ENCODE data around the gene BACH2. TPM values are rescaled to one million over a fixed set of nuclear protein-coding genes. Genes with fewer than 3 reads are reported as not detected.
"Not testable (repeated sequence)": the region's sequence is repeated elsewhere in the genome, so short reads cannot be mapped to it uniquely, and the experiment has no call there.

The BACH2 gene
- total RNA-seq (100 to 1,000 TPM in 2 of 5 donors, 10 to 100 TPM in 3; 81.9 to 196 (median 96.7) TPM), total RNA-seq (85.0 to 620 (median 160) reads per million in 29 experiments)
- 28.4 TPM for total RNA-seq (2013)

DNA sequence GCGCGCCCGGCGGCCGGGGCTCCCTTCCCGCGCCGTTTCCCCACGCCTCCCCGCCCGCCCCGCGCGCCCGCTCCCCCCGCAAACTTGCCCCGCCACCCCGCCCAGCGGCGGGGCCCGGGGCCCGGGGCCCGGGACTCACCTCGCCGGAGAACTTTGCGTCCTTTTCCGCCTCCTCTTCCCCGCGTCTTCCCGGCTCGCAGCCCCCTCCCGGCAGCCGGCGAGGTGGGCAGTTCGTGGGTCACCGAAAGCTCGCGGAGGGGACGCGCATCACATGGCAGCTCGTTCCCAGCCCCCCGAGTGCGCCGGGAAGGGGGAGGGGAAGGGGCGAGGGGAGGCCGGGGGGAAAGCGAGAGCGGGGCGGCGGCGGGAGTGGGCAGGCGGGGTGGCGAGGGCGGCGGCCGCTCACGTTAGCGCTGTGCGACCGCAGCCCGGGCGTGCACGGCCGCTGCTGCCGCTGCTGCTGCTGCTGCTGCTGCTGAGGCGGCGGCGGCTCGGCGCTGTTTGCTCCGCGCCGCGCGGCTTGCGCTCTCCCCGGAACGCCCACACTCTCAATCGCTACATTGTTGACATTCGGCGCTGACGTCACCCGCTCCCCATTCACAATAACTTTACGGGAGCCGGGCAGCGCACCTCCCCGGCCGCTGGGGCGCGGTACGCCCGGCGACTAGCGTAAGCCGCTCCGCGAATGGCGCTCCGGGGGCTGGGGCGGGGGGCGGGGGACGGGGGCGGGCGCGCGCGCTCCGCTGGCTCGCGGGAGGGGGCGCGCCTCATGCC, at the start of gene BACH2:
Gene BACH2, minus strand, starts transcription at position 503 of the 774 bp plus-strand sequence. CDS start 287,999 bp downstream, outside the sequence.
- H3K27me3 ChIP-seq (replicated peaks in 1 of 2; ENCODE audit: control insufficient read depth in 2 of 2, extremely low read depth in 1 of 2, insufficient read depth in 2 of 2, low read length in 1 of 2) = peaks cover 0 to 8% of the 10 kb centered on the region in 2 experiments
- peak; percentile 69 to 81 (median 72) for ATAC-seq (replicated peaks in 1 of 4)
- H3K4me1 ChIP-seq (ENCODE audit: control insufficient read depth in 1 of 2, extremely low read depth in 1 of 2, insufficient read depth in 2 of 2, low read length in 2 of 2) = peaks cover 18 to 37% of the 10 kb centered on the region in 2 experiments
- Mint-ChIP-seq H3K27me3 (peaks cover 0 to 4% of the 10 kb centered on the region in 2 donors), H3K4me1 (peaks cover 30 to 43% (median 34%) of the 10 kb centered on the region in 3 donors), H3K27ac (peak within 1 kb of the TSS; percentile 88 to 94), H3K4me3 (peak within 1 kb of the TSS; percentile 84 to 92 (median 92)), H3K36me3 (peaks cover 10% of the 10 kb centered on the region), H3K9me3 (no peaks in the 10 kb centered on the region)
- no peaks in the 10 kb centered on the region for H3K36me3 ChIP-seq (ENCODE audit: control insufficient read depth in 2 of 2, extremely low read depth in 1 of 2, insufficient read depth in 1 of 2, low read length in 1 of 2)
- POLR2A ChIA-PET = interaction anchor here (0.6 to 2.8 kb wide), 9 partner anchors 8 to 335 kb away, joined by 3 to 43 read pairs (median 5); no protein-coding TSS in a partner anchor
- CTCF ChIA-PET = interaction anchor here (0.6 to 1.8 kb wide), 5 partner anchors 8 to 61 kb away, joined by 3 to 11 read pairs (median 5); no protein-coding TSS in a partner anchor
- no peaks in the 10 kb centered on the region for H3K9me3 ChIP-seq
- WGBS (ENCODE audit: insufficient coverage) = under 1% methylated on average over 80 of the region's 112 CpGs
- H3K27ac ChIP-seq (ENCODE audit: low read length) = peak within 1 kb of the TSS; percentile 81
- peak within 1 kb of the TSS; percentile 79 to 93 for H3K4me3 ChIP-seq (ENCODE audit: control insufficient read depth in 1 of 2, extremely low read depth in 1 of 2, low read length in 1 of 2)
- DNase-seq = peak; percentile 83 to 98 (median 95)

GRCh38 chr6:90343576-90343975, 46.9 kb upstream of the BACH2 start:
- H3K27me3 Mint-ChIP-seq = peaks cover 5 to 10% of the 10 kb centered on the region in 2 donors
- no peak for DNase-seq

GRCh38 chr6:90338409-90338808, 41.8 kb upstream of the BACH2 start:
- no peak overlapping the region for H3K27ac ChIP-seq (ENCODE audit: low read length)
- Mint-ChIP-seq H3K4me1 (no peaks in the 10 kb centered on the region), H3K9me3 (peaks cover 0 to 13% (median 8%) of the 10 kb centered on the region in 3 donors), H3K4me3 (no peak overlapping the region), H3K27ac (no peak overlapping the region), H3K36me3 (no peaks in the 10 kb centered on the region), H3K27me3 (peaks cover 0 to 1% of the 10 kb centered on the region in 2 donors)
- H3K4me1 ChIP-seq (ENCODE audit: control insufficient read depth in 1 of 2, extremely low read depth in 1 of 2, insufficient read depth in 2 of 2, low read length in 2 of 2) = no peaks in the 10 kb centered on the region
- CTCF ChIA-PET = no interaction called here
- no CpG with 5 or more reads among the region's 1 CpG for WGBS (ENCODE audit: insufficient coverage)
- POLR2A ChIA-PET = interaction anchor here in 1 of 2 donors (0.5 to 0.6 kb wide), 2 partner anchors 23 to 135 kb away, joined by 4 to 5 read pairs; no protein-coding TSS in a partner anchor
- H3K4me3 ChIP-seq (ENCODE audit: control insufficient read depth in 1 of 2, extremely low read depth in 1 of 2, low read length in 1 of 2) = no peak overlapping the region
- ATAC-seq (replicated peaks in 1 of 4) = no peak
- H3K9me3 ChIP-seq = no peaks in the 10 kb centered on the region
- no peaks in the 10 kb centered on the region for H3K36me3 ChIP-seq (ENCODE audit: control insufficient read depth in 2 of 2, extremely low read depth in 1 of 2, insufficient read depth in 1 of 2, low read length in 1 of 2)
- no peaks in the 10 kb centered on the region for H3K27me3 ChIP-seq (replicated peaks in 1 of 2; ENCODE audit: control insufficient read depth in 2 of 2, extremely low read depth in 1 of 2, insufficient read depth in 2 of 2, low read length in 1 of 2)
- DNase-seq = no peak

More at GRCh38 chr6:90343576-90343975, 46.9 kb upstream of the BACH2 start:
- Mint-ChIP-seq H3K4me1 (no peaks in the 10 kb centered on the region), H3K36me3 (no peaks in the 10 kb centered on the region), H3K27ac (no peak overlapping the region), H3K9me3 (peaks cover 0 to 7% (median 6%) of the 10 kb centered on the region in 3 donors), H3K4me3 (no peak overlapping the region)
- 60% methylated on average over 3 of the region's 5 CpGs for WGBS (ENCODE audit: insufficient coverage)
- ATAC-seq (replicated peaks in 1 of 4) = no peak
- Histone ChIP-seq H3K27me3 (replicated peaks in 1 of 2; ENCODE audit: control insufficient read depth in 2 of 2, extremely low read depth in 1 of 2, insufficient read depth in 2 of 2, low read length in 1 of 2) (peaks cover 0 to 4% of the 10 kb centered on the region in 2 experiments), H3K36me3 (ENCODE audit: control insufficient read depth in 2 of 2, extremely low read depth in 1 of 2, insufficient read depth in 1 of 2, low read length in 1 of 2) (no peaks in the 10 kb centered on the region), H3K9me3 (no peaks in the 10 kb centered on the region), H3K4me1 (ENCODE audit: control insufficient read depth in 1 of 2, extremely low read depth in 1 of 2, insufficient read depth in 2 of 2, low read length in 2 of 2) (no peaks in the 10 kb centered on the region), H3K4me3 (ENCODE audit: control insufficient read depth in 1 of 2, extremely low read depth in 1 of 2, low read length in 1 of 2) (no peak overlapping the region), H3K27ac (ENCODE audit: low read length) (no peak overlapping the region)
- POLR2A ChIA-PET = no interaction called here
- CTCF ChIA-PET = interaction anchor here in 1 of 2 donors (2.2 kb wide), 1 partner anchor 403 kb away, joined by 7 read pairs; no protein-coding TSS in a partner anchor

- ChIA-PET POLR2A (no interaction called here), CTCF (interaction anchor here in 1 of 2 donors (0.6 kb wide), 1 partner anchor 138 kb away, joined by 3 read pairs; no protein-coding TSS in a partner anchor)
- no peaks in the 10 kb centered on the region for H3K4me1 Mint-ChIP-seq
- no peak for DNase-seq
- H3K9me3 Mint-ChIP-seq = peaks cover 0 to 13% (median 8%) of the 10 kb centered on the region in 3 donors
- no peaks in the 10 kb centered on the region for H3K27me3 Mint-ChIP-seq
- H3K4me3 Mint-ChIP-seq = no peak overlapping the region
- no peaks in the 10 kb centered on the region for H3K9me3 ChIP-seq
- WGBS (ENCODE audit: insufficient coverage) = 69% methylated on average over 4 of the region's 6 CpGs
- no peak for ATAC-seq (replicated peaks in 1 of 4)
- H3K36me3 Mint-ChIP-seq = no peaks in the 10 kb centered on the region
- no peaks in the 10 kb centered on the region for H3K4me1 ChIP-seq (ENCODE audit: control insufficient read depth in 1 of 2, extremely low read depth in 1 of 2, insufficient read depth in 2 of 2, low read length in 2 of 2)
- no peak overlapping the region for H3K27ac ChIP-seq (ENCODE audit: low read length)
- no peaks in the 10 kb centered on the region for H3K27me3 ChIP-seq (replicated peaks in 1 of 2; ENCODE audit: control insufficient read depth in 2 of 2, extremely low read depth in 1 of 2, insufficient read depth in 2 of 2, low read length in 1 of 2)
- H3K4me3 ChIP-seq (ENCODE audit: control insufficient read depth in 1 of 2, extremely low read depth in 1 of 2, low read length in 1 of 2) = no peak overlapping the region
- H3K36me3 ChIP-seq (ENCODE audit: control insufficient read depth in 2 of 2, extremely low read depth in 1 of 2, insufficient read depth in 1 of 2, low read length in 1 of 2) = no peaks in the 10 kb centered on the region
- H3K27ac Mint-ChIP-seq = no peak overlapping the region
These were observed 39.8 kb upstream of the BACH2 start for GRCh38 chr6:90336388-90336947.

GRCh38 chr6:90333928-90334327, 37.3 kb upstream of the BACH2 start:
- no peaks in the 10 kb centered on the region for H3K36me3 ChIP-seq (ENCODE audit: control insufficient read depth in 2 of 2, extremely low read depth in 1 of 2, insufficient read depth in 1 of 2, low read length in 1 of 2)
- peaks cover 0 to 7% (median 4%) of the 10 kb centered on the region in 3 donors for H3K9me3 Mint-ChIP-seq
- 29% methylated on average over 1 of the region's 1 CpG for WGBS (ENCODE audit: insufficient coverage)
- no peaks in the 10 kb centered on the region for H3K4me1 Mint-ChIP-seq
- no peaks in the 10 kb centered on the region for H3K4me1 ChIP-seq (ENCODE audit: control insufficient read depth in 1 of 2, extremely low read depth in 1 of 2, insufficient read depth in 2 of 2, low read length in 2 of 2)
- no peaks in the 10 kb centered on the region for H3K36me3 Mint-ChIP-seq
- ChIA-PET POLR2A (no interaction called here), CTCF (no interaction called here)
- ATAC-seq (replicated peaks in 1 of 4) = no peak
- H3K4me3 Mint-ChIP-seq = no peak overlapping the region
- H3K27me3 Mint-ChIP-seq = no peaks in the 10 kb centered on the region
- no peaks in the 10 kb centered on the region for H3K9me3 ChIP-seq
- DNase-seq = no peak
- no peaks in the 10 kb centered on the region for H3K27me3 ChIP-seq (replicated peaks in 1 of 2; ENCODE audit: control insufficient read depth in 2 of 2, extremely low read depth in 1 of 2, insufficient read depth in 2 of 2, low read length in 1 of 2)
- no peak overlapping the region for H3K27ac Mint-ChIP-seq
- H3K4me3 ChIP-seq (ENCODE audit: control insufficient read depth in 1 of 2, extremely low read depth in 1 of 2, low read length in 1 of 2) = no peak overlapping the region
- H3K27ac ChIP-seq (ENCODE audit: low read length) = no peak overlapping the region

DNA sequence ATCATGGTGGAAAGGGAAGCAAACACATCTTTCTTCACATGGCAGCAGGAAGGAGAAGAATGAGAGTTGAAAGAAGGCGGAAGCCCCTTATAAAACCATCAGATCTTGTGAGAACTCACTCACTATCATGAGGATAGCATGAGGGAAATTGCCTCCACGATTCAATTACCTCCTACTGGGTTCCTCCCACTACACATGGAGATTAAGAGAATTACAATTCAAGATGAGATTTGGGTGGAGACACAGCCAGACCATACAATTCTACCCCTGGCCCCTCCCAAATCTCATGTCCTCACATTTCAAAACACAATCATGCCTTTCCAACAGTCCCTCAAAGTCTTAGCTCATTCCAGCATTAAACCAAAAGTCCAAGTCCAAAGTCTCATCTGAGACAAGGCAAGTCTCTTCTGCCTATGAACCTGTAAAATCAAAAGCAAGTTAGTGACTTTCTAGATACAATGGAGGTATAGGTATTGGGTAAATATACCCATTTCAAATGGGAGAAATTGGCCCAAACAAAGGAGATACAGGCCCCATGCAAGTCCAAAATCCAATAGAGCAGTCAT, 36.4 kb upstream of the BACH2 start:
- H3K4me1 ChIP-seq (ENCODE audit: control insufficient read depth in 1 of 2, extremely low read depth in 1 of 2, insufficient read depth in 2 of 2, low read length in 2 of 2); ATAC-seq (replicated peaks in 1 of 4); H3K27ac ChIP-seq (ENCODE audit: low read length); H3K9me3 ChIP-seq; H3K9me3 Mint-ChIP-seq; H3K36me3 Mint-ChIP-seq; H3K27me3 ChIP-seq (replicated peaks in 1 of 2; ENCODE audit: control insufficient read depth in 2 of 2, extremely low read depth in 1 of 2, insufficient read depth in 2 of 2, low read length in 1 of 2); H3K36me3 ChIP-seq (ENCODE audit: control insufficient read depth in 2 of 2, extremely low read depth in 1 of 2, insufficient read depth in 1 of 2, low read length in 1 of 2); H3K4me3 Mint-ChIP-seq; DNase-seq; H3K27me3 Mint-ChIP-seq; CTCF ChIA-PET; H3K4me1 Mint-ChIP-seq; H3K4me3 ChIP-seq (ENCODE audit: control insufficient read depth in 1 of 2, extremely low read depth in 1 of 2, low read length in 1 of 2); H3K27ac Mint-ChIP-seq: not testable (repeated sequence)
- WGBS (ENCODE audit: insufficient coverage) = no CpG with 5 or more reads among the region's 2 CpGs
- POLR2A ChIA-PET = interaction anchor here in 1 of 2 donors (0.6 kb wide), 1 partner anchor 832 kb away, joined by 3 read pairs; no protein-coding TSS in a partner anchor
